ENCODE results near the gene COL15A1.

Gene COL15A1

DNA sequence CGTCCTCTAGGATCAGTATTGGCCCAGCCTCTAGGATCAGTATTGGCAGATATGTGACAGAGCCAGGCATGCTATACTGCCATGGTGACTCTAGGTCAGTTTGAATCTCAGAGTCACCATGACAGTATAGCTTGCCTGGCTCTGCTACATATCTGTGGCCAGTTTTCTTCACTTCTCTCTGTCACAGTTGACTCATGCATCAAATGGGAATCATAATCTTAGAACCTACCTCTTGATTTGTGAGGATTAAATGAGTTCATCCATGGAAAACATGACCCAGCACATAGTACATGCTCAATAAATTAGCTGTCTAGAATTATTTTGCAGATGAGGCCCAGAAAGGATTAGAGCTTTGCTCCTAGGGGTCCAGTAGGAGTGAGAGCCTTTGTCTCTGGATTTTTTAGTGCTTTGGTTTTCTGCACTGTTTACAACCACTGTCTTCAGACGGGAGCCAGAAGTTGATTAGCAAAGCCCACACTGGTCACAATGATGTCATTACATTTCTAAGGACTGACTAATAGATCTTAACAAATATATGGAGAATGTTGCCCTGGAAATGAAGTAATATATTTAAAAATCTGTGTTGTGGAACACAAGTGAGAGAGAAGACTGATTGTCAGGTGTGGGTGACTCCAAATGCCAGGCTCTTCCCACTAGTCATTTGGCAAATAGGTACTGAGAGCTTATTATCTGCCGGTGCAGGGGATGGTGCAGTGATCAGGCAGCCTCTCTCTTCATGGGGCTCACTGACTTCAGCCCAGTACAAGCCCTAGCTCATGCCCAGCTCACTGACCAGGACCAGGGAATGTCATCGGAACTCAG is 76.0 kb downstream of the COL15A1 start:
- H3K36me3 Mint-ChIP-seq (ENCODE audit: low read depth), result no peaks in the 10 kb centered on the region
- no peak overlapping the region for H3K4me3 Mint-ChIP-seq
- H3K27me3 Mint-ChIP-seq (ENCODE audit: low read depth), result peaks cover 13% of the 10 kb centered on the region
- no peak for DNase-seq (ENCODE audit: low spot score)
- H3K4me1 Mint-ChIP-seq (ENCODE audit: low read depth), result peaks cover 4% of the 10 kb centered on the region
- no peaks in the 10 kb centered on the region for H3K9me3 Mint-ChIP-seq
- no peak overlapping the region for H3K27ac Mint-ChIP-seq

GRCh38 chr9:99020786-99021436 is 77.2 kb downstream of the COL15A1 start:
- no peak overlapping the region for H3K4me3 Mint-ChIP-seq
- peaks cover 6% of the 10 kb centered on the region for H3K4me1 Mint-ChIP-seq (ENCODE audit: low read depth)
- no peak overlapping the region for H3K27ac Mint-ChIP-seq
- H3K27me3 Mint-ChIP-seq (ENCODE audit: low read depth), result peaks cover 13% of the 10 kb centered on the region
- H3K9me3 Mint-ChIP-seq, result no peaks in the 10 kb centered on the region
- DNase-seq (ENCODE audit: low spot score), result no peak
- H3K36me3 Mint-ChIP-seq (ENCODE audit: low read depth), result no peaks in the 10 kb centered on the region

- Mint-ChIP-seq H3K9me3 (no peaks in the 10 kb centered on the region), H3K36me3 (ENCODE audit: low read depth) (no peaks in the 10 kb centered on the region), H3K4me1 (ENCODE audit: low read depth) (peaks cover 7% of the 10 kb centered on the region), H3K4me3 (no peak overlapping the region), H3K27me3 (ENCODE audit: low read depth) (peaks cover 13% of the 10 kb centered on the region), H3K27ac (no peak overlapping the region)
- DNase-seq (ENCODE audit: low spot score), result no peak
Observed at GRCh38 chr9:99021512-99021911, 77.8 kb downstream of the COL15A1 start.

GRCh38 chr9:99023231-99023630 is 79.5 kb downstream of the COL15A1 start:
- H3K4me1 Mint-ChIP-seq (ENCODE audit: low read depth), result peaks cover 21% of the 10 kb centered on the region
- no peak overlapping the region for H3K4me3 Mint-ChIP-seq
- no peaks in the 10 kb centered on the region for H3K36me3 Mint-ChIP-seq (ENCODE audit: low read depth)
- peaks cover 10% of the 10 kb centered on the region for H3K27me3 Mint-ChIP-seq (ENCODE audit: low read depth)
- DNase-seq (ENCODE audit: low spot score), result no peak
- no peak overlapping the region for H3K27ac Mint-ChIP-seq
- H3K9me3 Mint-ChIP-seq, result no peaks in the 10 kb centered on the region

DNA sequence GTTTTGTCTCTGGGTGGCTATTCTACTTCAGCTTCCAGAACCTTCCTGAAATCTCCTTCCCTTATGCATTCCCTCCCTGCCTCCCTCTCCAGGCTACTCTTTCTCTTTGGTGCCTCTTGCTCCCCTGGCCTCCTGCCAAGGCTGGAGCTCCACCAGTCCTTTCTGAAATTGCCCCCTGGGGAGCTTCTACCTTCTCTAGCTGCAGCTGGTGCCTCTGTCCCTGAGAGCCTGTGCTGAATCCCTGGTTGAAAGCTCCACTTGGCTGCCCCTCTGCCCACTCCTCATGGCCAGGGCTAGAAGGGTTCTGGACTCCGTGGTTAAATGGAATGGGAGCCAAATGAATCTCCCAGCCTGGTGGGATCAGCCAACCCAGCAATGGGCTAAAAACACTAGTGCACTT is 80.1 kb downstream of the COL15A1 start:
- Mint-ChIP-seq H3K36me3 (ENCODE audit: low read depth) (no peaks in the 10 kb centered on the region), H3K4me1 (ENCODE audit: low read depth) (peaks cover 20% of the 10 kb centered on the region), H3K27ac (no peak overlapping the region), H3K27me3 (ENCODE audit: low read depth) (peaks cover 8% of the 10 kb centered on the region), H3K4me3 (no peak overlapping the region), H3K9me3 (no peaks in the 10 kb centered on the region)
- DNase-seq (ENCODE audit: low spot score), result no peak

- Mint-ChIP-seq H3K9me3 (no peaks in the 10 kb centered on the region), H3K4me3 (no peak overlapping the region), H3K4me1 (ENCODE audit: low read depth) (peaks cover 18% of the 10 kb centered on the region), H3K36me3 (ENCODE audit: low read depth) (no peaks in the 10 kb centered on the region), H3K27ac (no peak overlapping the region), H3K27me3 (ENCODE audit: low read depth) (peaks cover 7% of the 10 kb centered on the region)
- no peak for DNase-seq (ENCODE audit: low spot score)
Observed at GRCh38 chr9:99024959-99025358, 81.3 kb downstream of the COL15A1 start.

- Mint-ChIP-seq H3K4me3 (no peak overlapping the region), H3K4me1 (ENCODE audit: low read depth) (peaks cover 24% of the 10 kb centered on the region), H3K36me3 (ENCODE audit: low read depth) (no peaks in the 10 kb centered on the region), H3K9me3 (peaks cover 3% of the 10 kb centered on the region), H3K27ac (no peak overlapping the region), H3K27me3 (ENCODE audit: low read depth) (peaks cover 12% of the 10 kb centered on the region)
- DNase-seq (ENCODE audit: low spot score), result no peak
Observed at GRCh38 chr9:99025616-99026270, 82.0 kb downstream of the COL15A1 start.

GRCh38 chr9:99026271-99026955 is 82.7 kb downstream of the COL15A1 start:
- peaks cover 12% of the 10 kb centered on the region for H3K27me3 Mint-ChIP-seq (ENCODE audit: low read depth)
- H3K4me3 Mint-ChIP-seq, result no peak overlapping the region
- no peak for DNase-seq (ENCODE audit: low spot score)
- H3K9me3 Mint-ChIP-seq, result peaks cover 3% of the 10 kb centered on the region
- no peaks in the 10 kb centered on the region for H3K36me3 Mint-ChIP-seq (ENCODE audit: low read depth)
- H3K4me1 Mint-ChIP-seq (ENCODE audit: low read depth), result peaks cover 24% of the 10 kb centered on the region
- no peak overlapping the region for H3K27ac Mint-ChIP-seq

GRCh38 chr9:99026956-99027298 is 83.2 kb downstream of the COL15A1 start:
- no peak overlapping the region for H3K4me3 Mint-ChIP-seq
- H3K27me3 Mint-ChIP-seq (ENCODE audit: low read depth), result peaks cover 12% of the 10 kb centered on the region
- peaks cover 3% of the 10 kb centered on the region for H3K9me3 Mint-ChIP-seq
- DNase-seq (ENCODE audit: low spot score), result no peak
- H3K27ac Mint-ChIP-seq, result no peak overlapping the region
- peaks cover 24% of the 10 kb centered on the region for H3K4me1 Mint-ChIP-seq (ENCODE audit: low read depth)
- H3K36me3 Mint-ChIP-seq (ENCODE audit: low read depth), result no peaks in the 10 kb centered on the region

GRCh38 chr9:99027443-99027842 is 83.7 kb downstream of the COL15A1 start:
- H3K4me1 Mint-ChIP-seq (ENCODE audit: low read depth), result peaks cover 24% of the 10 kb centered on the region
- H3K27ac Mint-ChIP-seq, result no peak overlapping the region
- no peak for DNase-seq (ENCODE audit: low spot score)
- no peaks in the 10 kb centered on the region for H3K36me3 Mint-ChIP-seq (ENCODE audit: low read depth)
- H3K27me3 Mint-ChIP-seq (ENCODE audit: low read depth), result peaks cover 12% of the 10 kb centered on the region
- peaks cover 3% of the 10 kb centered on the region for H3K9me3 Mint-ChIP-seq
- no peak overlapping the region for H3K4me3 Mint-ChIP-seq

- no peak overlapping the region for H3K4me3 Mint-ChIP-seq
- H3K9me3 Mint-ChIP-seq, result peaks cover 3% of the 10 kb centered on the region
- no peak for DNase-seq (ENCODE audit: low spot score)
- no peaks in the 10 kb centered on the region for H3K36me3 Mint-ChIP-seq (ENCODE audit: low read depth)
- H3K27ac Mint-ChIP-seq, result no peak overlapping the region
- H3K27me3 Mint-ChIP-seq (ENCODE audit: low read depth), result peaks cover 17% of the 10 kb centered on the region
- H3K4me1 Mint-ChIP-seq (ENCODE audit: low read depth), result peaks cover 33% of the 10 kb centered on the region
Observed at GRCh38 chr9:99029083-99029645, 85.5 kb downstream of the COL15A1 start.

GRCh38 chr9:99030092-99030511 is 86.4 kb downstream of the COL15A1 start:
- Mint-ChIP-seq H3K27ac (no peak overlapping the region), H3K36me3 (ENCODE audit: low read depth) (no peaks in the 10 kb centered on the region), H3K9me3 (peaks cover 3% of the 10 kb centered on the region), H3K27me3 (ENCODE audit: low read depth) (peaks cover 22% of the 10 kb centered on the region), H3K4me3 (no peak overlapping the region), H3K4me1 (ENCODE audit: low read depth) (peaks cover 38% of the 10 kb centered on the region)
- DNase-seq (ENCODE audit: low spot score), result no peak

DNA sequence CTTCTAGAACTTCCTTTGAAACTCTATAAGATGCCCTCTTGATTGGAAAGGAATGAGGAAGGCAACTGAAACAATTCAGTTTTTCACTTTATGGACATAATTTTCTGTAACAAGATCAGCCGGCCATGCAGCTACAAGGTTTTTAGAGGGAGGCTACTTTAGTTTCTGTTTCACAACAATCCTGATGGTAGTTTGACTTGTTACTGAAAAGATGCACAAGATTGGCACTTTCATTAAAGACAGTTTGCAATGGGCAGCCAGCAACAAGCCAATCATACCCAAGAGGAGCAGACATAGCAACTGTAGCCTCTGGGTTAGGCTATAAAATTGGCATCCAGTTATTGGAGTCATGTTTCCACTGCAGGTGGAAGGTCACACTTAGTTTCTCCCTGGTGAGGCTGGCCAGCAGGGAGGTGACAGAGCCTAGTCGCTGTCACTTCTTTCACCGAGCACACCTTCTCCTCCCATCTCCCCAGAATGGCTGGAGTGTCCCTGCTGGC is 87.0 kb downstream of the COL15A1 start:
- Mint-ChIP-seq H3K36me3 (ENCODE audit: low read depth) (no peaks in the 10 kb centered on the region), H3K9me3 (peaks cover 3% of the 10 kb centered on the region), H3K4me3 (no peak overlapping the region), H3K27ac (no peak overlapping the region), H3K27me3 (ENCODE audit: low read depth) (peaks cover 22% of the 10 kb centered on the region), H3K4me1 (ENCODE audit: low read depth) (peaks cover 43% of the 10 kb centered on the region)
- DNase-seq (ENCODE audit: low spot score), result no peak
